T-cell (primary cell): ENCODE measurements around the gene DENND1A. TPM values are rescaled to one million over a fixed set of nuclear protein-coding genes. Genes with fewer than 3 reads are reported as not detected.
A peak's percentile ranks its signal among the peaks of the same experiment; 100 is the strongest.
"Not testable (repeated sequence)": the region's sequence is repeated elsewhere in the genome, so short reads cannot be mapped to it uniquely, and the experiment has no call there.

Experiments used
- ATAC-seq, 4 experiments: fragments of 200-7000 bp in 3 of 4; fragments of 150-1000 bp in 1 of 4; cut with Tn5 transposase; replicated peaks in 1 of 4; 1 replicate in 3 of 4; 2 replicates in 1 of 4; pipeline ENCODE4 v1.10.0; 2021; ENCODE audit warnings: moderate library complexity in 3 of 4, mild to moderate bottlenecking in 2 of 4, moderate number of reproducible peaks in 1 of 4
- CTCF ChIA-PET, 2 donors: fragments of 300-600 bp; sonication (Branson Sonifier 250); formaldehyde crosslinking; loops; one replicate each; lab custom pipeline; 2022; ENCODE audit warnings: antibody characterized with exemption in 2 of 2; lab: Charles Lee
- POLR2A ChIA-PET, 2 donors: fragments of 300-600 bp; sonication (Branson Sonifier 250); formaldehyde crosslinking; loops; one replicate each; lab custom pipeline; 2022; ENCODE audit warnings: antibody characterized with exemption in 2 of 2; lab: Charles Lee
- DNase-seq, 35 experiments: peaks; one replicate each; pipeline versions ENCODE4 v3.0.0 to v3.0.0-alpha.2; 2013 to 2023
- H3K27ac ChIP-seq: one replicate; pipeline ENCODE4 v1.5.1; 2013; ENCODE audit warnings: low read length
- H3K27me3 ChIP-seq, 2 experiments: replicated peaks in 1 of 2; 1 replicate in 1 of 2; 2 replicates in 1 of 2; pipeline versions ENCODE4 v1.6.1 to v1.7.0; 2013; ENCODE audit warnings: low read length in 1 of 2, mixed read lengths in 1 of 2; ENCODE audit not compliant: control insufficient read depth in 2 of 2, insufficient read depth in 2 of 2; ENCODE audit errors: extremely low read depth in 1 of 2
- H3K36me3 ChIP-seq, 2 donors: 1 replicate in 1 of 2; 2 replicates in 1 of 2; pipeline versions ENCODE4 v1.6.1 to v1.7.0; 2013; ENCODE audit warnings: low read length in 1 of 2; ENCODE audit not compliant: control insufficient read depth in 2 of 2, insufficient read depth in 1 of 2; ENCODE audit errors: extremely low read depth in 1 of 2
- H3K4me1 ChIP-seq, 2 experiments: 1 replicate in 1 of 2; 2 replicates in 1 of 2; pipeline versions ENCODE4 v1.6.1 to v1.7.0; 2013; ENCODE audit warnings: low read length in 2 of 2, mixed read lengths in 1 of 2; ENCODE audit not compliant: insufficient read depth in 2 of 2, control insufficient read depth in 1 of 2; ENCODE audit errors: extremely low read depth in 1 of 2
- H3K4me3 ChIP-seq, 2 donors: 1 replicate in 1 of 2; 2 replicates in 1 of 2; pipeline versions ENCODE4 v1.5.1 to v1.7.0; 2013; ENCODE audit warnings: mild to moderate bottlenecking in 2 of 2, low read length in 1 of 2, moderate library complexity in 1 of 2; ENCODE audit not compliant: control insufficient read depth in 1 of 2; ENCODE audit errors: extremely low read depth in 1 of 2
- H3K9me3 ChIP-seq: 2 replicates; pipeline ENCODE4 v1.7.0; 2013
- H3K27ac Mint-ChIP-seq, 2 donors: one replicate each; pipeline ENCODE4 v1.8.0; 2020 to 2021; ENCODE audit warnings: mild to moderate bottlenecking in 2 of 2, mixed read lengths in 2 of 2
- H3K27me3 Mint-ChIP-seq, 2 donors: one replicate each; pipeline ENCODE4 v1.8.0; 2021 to 2022; ENCODE audit warnings: mixed read lengths in 2 of 2
- H3K36me3 Mint-ChIP-seq: one replicate; pipeline ENCODE4 v1.8.0; 2021; ENCODE audit warnings: mixed read lengths
- H3K4me1 Mint-ChIP-seq, 3 donors: one replicate each; pipeline ENCODE4 v1.8.0; 2020 to 2022; ENCODE audit warnings: mixed read lengths in 3 of 3, mild to moderate bottlenecking in 1 of 3
- H3K4me3 Mint-ChIP-seq, 3 donors: one replicate each; pipeline ENCODE4 v1.8.0; 2020 to 2022; ENCODE audit warnings: mild to moderate bottlenecking in 3 of 3, mixed read lengths in 3 of 3, moderate library complexity in 3 of 3
- H3K9me3 Mint-ChIP-seq, 3 donors: one replicate each; pipeline ENCODE4 v1.8.0; 2020 to 2022; ENCODE audit warnings: mixed read lengths in 3 of 3
- WGBS: methylation state at CpG from one replicate; pipeline ENCODE4 v1.1.5; 2013; ENCODE audit warnings: missing lambda C conversion rate; ENCODE audit not compliant: insufficient coverage; 5-methylcytosine and 5-hydroxymethylcytosine counted together
- total RNA-seq, 35 experiments: library from RNA in 6 of 35; stranded (reverse) in 6 of 35; fragments of 120-200 nt in 1 of 35; gene quantifications; one replicate each; pipeline versions ENCODE4 v1.2.1 to v1.2.4 and lab custom pipeline; 2013 to 2026

DENND1A gene
- total RNA-seq, 5 donors from 2014 or later (not counting 1 experiment from before 2014, with no cell fraction given) = 12.4 to 19.9 (median 14.1) TPM

DNA sequence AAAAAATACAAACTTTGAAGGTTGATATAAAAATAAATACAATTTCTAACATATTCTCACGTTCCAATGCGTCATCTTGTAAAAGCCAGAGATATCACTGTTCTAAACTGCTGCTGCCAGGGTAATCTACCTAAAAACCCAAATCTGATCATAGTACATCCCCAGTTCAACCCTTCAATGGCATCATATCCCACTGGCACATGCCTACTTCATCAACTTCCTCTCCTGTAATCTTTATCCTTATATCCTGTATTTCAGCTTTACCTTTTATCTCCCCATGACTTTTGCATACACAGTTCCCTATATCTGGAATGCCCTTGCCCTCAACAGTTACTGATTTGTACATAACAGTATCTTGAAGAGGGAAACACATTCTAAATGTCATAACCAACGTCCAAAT is 7.5 kb downstream of the DENND1A start:
- ATAC-seq (no peak), DNase-seq (no peak)
- H3K4me3 Mint-ChIP-seq = no peak overlapping the region
- POLR2A ChIA-PET = interaction anchor here in 1 of 2 donors (0.7 kb wide), 1 partner anchor 393 kb away, joined by 3 read pairs; no protein-coding TSS in a partner anchor
- H3K27me3 ChIP-seq = no peaks in the 10 kb centered on the region
- no peak overlapping the region for H3K4me3 ChIP-seq
- no peaks in the 10 kb centered on the region for H3K9me3 ChIP-seq
- H3K9me3 Mint-ChIP-seq = peaks cover 4 to 5% (median 4%) of the 10 kb centered on the region in 3 donors
- no peak overlapping the region for H3K27ac ChIP-seq
- peaks cover 0 to 3% of the 10 kb centered on the region in 2 experiments for H3K4me1 ChIP-seq
- H3K4me1 Mint-ChIP-seq = peaks cover 18 to 43% (median 19%) of the 10 kb centered on the region in 3 donors
- CTCF ChIA-PET = no interaction called here
- H3K27me3 Mint-ChIP-seq = no peaks in the 10 kb centered on the region
- peaks cover 11% of the 10 kb centered on the region for H3K36me3 Mint-ChIP-seq
- H3K27ac Mint-ChIP-seq = no peak overlapping the region
- 68% methylated on average over 2 of the region's 3 CpGs for WGBS
- peaks cover 0 to 3% of the 10 kb centered on the region in 2 donors for H3K36me3 ChIP-seq

DNA sequence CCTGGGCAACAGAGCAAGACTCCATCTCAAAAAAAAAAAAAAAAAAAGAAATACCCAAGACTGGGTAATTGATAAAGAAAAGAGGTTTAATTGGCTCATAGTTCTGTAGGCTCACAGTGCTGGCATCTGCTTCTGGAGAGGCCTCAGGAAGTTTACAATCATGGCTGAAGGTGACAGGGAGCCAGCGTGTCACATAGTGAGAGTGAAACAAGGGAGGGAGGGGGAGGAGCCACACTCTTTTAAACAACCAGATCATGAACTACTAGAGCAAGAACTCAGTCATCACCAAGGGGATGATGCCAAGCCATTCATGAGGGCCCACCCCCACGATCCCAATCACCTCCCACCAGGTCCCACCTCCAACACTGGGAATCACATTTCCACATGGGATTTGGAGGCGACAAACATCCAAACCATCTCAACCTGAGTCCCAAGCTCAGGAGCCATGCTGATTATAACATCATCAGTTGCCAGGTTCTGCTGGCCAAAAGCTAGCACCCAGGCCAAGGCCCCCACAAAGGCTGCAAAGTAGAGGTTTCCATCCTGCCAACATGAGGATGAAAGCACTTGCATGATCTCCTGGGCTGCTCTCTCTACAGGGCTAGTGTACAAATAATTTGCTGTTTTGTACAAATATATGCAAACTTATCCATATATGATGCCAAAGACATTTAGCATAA is 15.3 kb downstream of the DENND1A start:
- Histone ChIP-seq H3K4me1 (peaks cover 0 to 2% of the 10 kb centered on the region in 2 experiments), H3K36me3 (peaks cover 0 to 8% of the 10 kb centered on the region in 2 donors), H3K27me3 (no peaks in the 10 kb centered on the region), H3K9me3 (no peaks in the 10 kb centered on the region), H3K27ac (no peak overlapping the region), H3K4me3 (no peak overlapping the region)
- ChIA-PET POLR2A (no interaction called here), CTCF (no interaction called here)
- peaks cover 6 to 14% (median 7%) of the 10 kb centered on the region in 3 donors for H3K4me1 Mint-ChIP-seq
- ATAC-seq = no peak
- no peaks in the 10 kb centered on the region for H3K27me3 Mint-ChIP-seq
- no peak overlapping the region for H3K4me3 Mint-ChIP-seq
- no peak for DNase-seq
- WGBS = 100% methylated on average over 2 of the region's 3 CpGs
- H3K9me3 Mint-ChIP-seq = peaks cover 0 to 8% (median 0%) of the 10 kb centered on the region in 3 donors
- H3K36me3 Mint-ChIP-seq = peaks cover 20% of the 10 kb centered on the region
- H3K27ac Mint-ChIP-seq = peak overlapping the region in 1 of 2 donors; percentile 11

DNA sequence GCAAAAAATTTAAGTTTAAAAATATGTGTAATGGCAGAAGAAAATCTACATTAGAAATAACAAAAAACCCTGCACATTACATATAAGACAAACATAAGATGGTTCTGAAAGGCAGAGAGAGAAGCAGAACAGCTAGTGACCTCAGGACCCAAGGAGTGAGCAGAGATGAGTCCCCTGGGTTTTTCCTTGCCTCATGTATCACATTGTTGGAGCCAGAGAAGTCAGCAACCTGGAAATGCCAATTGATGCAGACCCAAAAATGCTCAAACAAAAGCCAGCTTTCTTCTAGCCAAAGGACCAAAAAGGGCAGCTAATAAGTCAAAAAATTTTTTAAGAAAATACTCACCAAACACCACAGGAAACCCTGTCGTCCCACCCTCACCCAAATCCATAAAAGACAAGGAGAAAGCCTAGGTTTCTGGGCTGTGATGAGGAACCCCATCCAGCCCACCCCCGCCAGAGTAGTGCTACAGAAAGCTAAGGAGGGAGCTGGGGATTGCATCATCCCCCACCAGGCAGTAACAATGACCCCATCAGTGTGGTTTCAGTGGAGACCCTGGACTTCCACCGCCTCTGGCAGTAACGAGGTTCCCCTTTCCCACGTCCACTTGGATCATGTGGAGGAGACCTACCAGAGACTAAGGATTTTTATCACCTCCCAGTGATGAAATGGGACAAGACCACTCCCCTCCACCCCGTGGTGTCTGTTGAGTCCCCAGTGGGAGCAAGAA is 17.6 kb downstream of the DENND1A start:
- 100% methylated on average over 1 of the region's 6 CpGs for WGBS
- peaks cover 0 to 8% of the 10 kb centered on the region in 2 donors for H3K36me3 ChIP-seq
- CTCF ChIA-PET = no interaction called here

DNA sequence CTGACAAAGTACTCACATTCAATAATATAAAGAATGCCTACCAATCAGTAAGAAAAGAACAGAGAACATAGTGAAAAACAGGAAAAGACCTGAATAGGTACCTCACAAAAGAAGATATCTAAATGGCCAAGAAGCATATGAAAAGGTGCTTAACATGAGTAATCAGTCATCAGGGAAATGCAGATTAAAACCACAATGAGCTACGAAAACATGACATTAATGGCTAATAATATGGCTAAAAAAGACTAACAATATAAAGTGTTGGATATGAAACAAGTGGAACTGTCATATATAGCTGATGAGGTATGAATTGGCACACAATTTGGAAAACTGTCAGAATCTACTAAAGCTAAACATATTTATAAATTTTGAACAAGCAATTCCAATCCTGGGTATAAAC is 18.9 kb downstream of the DENND1A start:
- no peak overlapping the region for H3K4me3 Mint-ChIP-seq
- peaks cover 6 to 14% (median 7%) of the 10 kb centered on the region in 3 donors for H3K4me1 Mint-ChIP-seq
- H3K4me3 ChIP-seq = no peak overlapping the region
- POLR2A ChIA-PET = no interaction called here
- CTCF ChIA-PET = no interaction called here
- peaks cover 20% of the 10 kb centered on the region for H3K36me3 Mint-ChIP-seq
- H3K27ac ChIP-seq = no peak overlapping the region
- ATAC-seq (no peak), DNase-seq (no peak)
- peaks cover 0 to 8% of the 10 kb centered on the region in 2 donors for H3K36me3 ChIP-seq
- H3K27me3 ChIP-seq = no peaks in the 10 kb centered on the region
- H3K4me1 ChIP-seq = peaks cover 0 to 2% of the 10 kb centered on the region in 2 experiments
- peaks cover 0 to 8% (median 0%) of the 10 kb centered on the region in 3 donors for H3K9me3 Mint-ChIP-seq
- H3K27me3 Mint-ChIP-seq = no peaks in the 10 kb centered on the region
- no peak overlapping the region for H3K27ac Mint-ChIP-seq
- no peaks in the 10 kb centered on the region for H3K9me3 ChIP-seq
- no CpG with 5 or more reads among the region's 1 CpG for WGBS

More for the DNA sequence above, 17.6 kb downstream of the DENND1A start:
- Mint-ChIP-seq H3K4me1 (peaks cover 6 to 14% (median 7%) of the 10 kb centered on the region in 3 donors), H3K9me3 (peaks cover 0 to 8% (median 0%) of the 10 kb centered on the region in 3 donors), H3K27ac (no peak overlapping the region), H3K27me3 (no peaks in the 10 kb centered on the region), H3K4me3 (no peak overlapping the region), H3K36me3 (peaks cover 21% of the 10 kb centered on the region)
- Histone ChIP-seq H3K4me3 (no peak overlapping the region), H3K9me3 (no peaks in the 10 kb centered on the region), H3K27me3 (no peaks in the 10 kb centered on the region), H3K27ac (no peak overlapping the region), H3K4me1 (peaks cover 0 to 2% of the 10 kb centered on the region in 2 experiments)
- ATAC-seq = no peak
- POLR2A ChIA-PET = no interaction called here
- DNase-seq = no peak

DNA sequence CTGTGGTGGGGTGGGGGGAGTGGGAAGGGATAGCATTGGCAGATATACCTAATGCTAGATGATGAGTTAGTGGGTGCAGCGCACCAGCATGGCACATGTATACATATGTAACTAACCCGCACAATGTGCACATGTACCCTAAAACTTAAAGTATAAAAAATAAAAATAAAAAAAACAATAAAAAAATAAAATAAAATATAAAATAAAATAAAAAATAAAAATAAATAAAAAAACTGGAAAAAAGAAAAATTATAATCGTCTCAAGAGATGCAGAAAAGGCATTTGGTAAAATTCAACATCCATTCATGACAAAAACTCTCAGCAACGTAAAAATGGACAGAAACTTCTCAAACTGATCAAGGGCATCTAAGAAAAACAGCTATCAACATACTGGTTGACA is 20.7 kb downstream of the DENND1A start:
- H3K36me3 ChIP-seq, H3K27me3 ChIP-seq, H3K9me3 ChIP-seq, H3K4me3 Mint-ChIP-seq, H3K4me3 ChIP-seq, H3K27ac Mint-ChIP-seq, H3K27me3 Mint-ChIP-seq, POLR2A ChIA-PET, H3K27ac ChIP-seq, ATAC-seq, CTCF ChIA-PET, DNase-seq, H3K4me1 ChIP-seq: not testable (repeated sequence)
- WGBS = no CpG with 5 or more reads among the region's 4 CpGs
- peaks cover 1 to 14% (median 6%) of the 10 kb centered on the region in 3 donors for H3K4me1 Mint-ChIP-seq
- peaks cover 23% of the 10 kb centered on the region for H3K36me3 Mint-ChIP-seq
- H3K9me3 Mint-ChIP-seq = peaks cover 0 to 11% (median 0%) of the 10 kb centered on the region in 3 donors

DNA sequence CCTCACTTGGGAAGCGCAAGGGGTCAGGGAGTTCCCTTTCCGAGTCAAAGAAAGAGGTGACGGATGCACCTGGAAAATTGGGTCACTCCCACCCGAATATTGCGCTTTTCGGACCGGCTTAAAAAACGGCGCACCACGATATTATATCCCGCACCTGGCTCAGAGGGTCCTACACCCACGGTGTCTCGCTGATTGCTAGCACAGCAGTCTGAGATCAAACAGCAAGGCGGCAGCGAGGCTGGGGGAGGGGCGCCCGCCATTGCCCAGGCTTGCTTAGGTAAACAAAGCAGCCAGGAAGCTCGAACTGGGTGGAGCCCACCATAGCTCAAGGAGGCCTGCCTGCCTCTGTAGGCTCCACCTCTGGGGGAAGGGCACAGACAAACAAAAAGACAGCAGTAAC is 26.4 kb downstream of the DENND1A start:
- H3K9me3 ChIP-seq, ATAC-seq, H3K4me1 ChIP-seq, CTCF ChIA-PET, H3K36me3 ChIP-seq, H3K27me3 ChIP-seq, DNase-seq, H3K27me3 Mint-ChIP-seq, H3K4me3 ChIP-seq, H3K9me3 Mint-ChIP-seq, H3K27ac ChIP-seq, H3K27ac Mint-ChIP-seq, H3K4me3 Mint-ChIP-seq, H3K4me1 Mint-ChIP-seq: not testable (repeated sequence)
- WGBS = 98% methylated on average over 7 of the region's 18 CpGs
- POLR2A ChIA-PET = interaction anchor here in 1 of 2 donors (0.6 kb wide), 1 partner anchor 100 kb away, joined by 3 read pairs; no protein-coding TSS in a partner anchor
- peaks cover 29% of the 10 kb centered on the region for H3K36me3 Mint-ChIP-seq
